Measurements from ENCODE around the gene CDH23.

The CDH23 gene

GRCh38 chr10:71579668-71580067 is 182.9 kb downstream of the CDH23 start:
- H3K4me3 ChIP-seq (ENCODE audit: low read depth, low read length), result no peak overlapping the region
- in situ Hi-C loops (cut with HindIII; ENCODE audit: low sequenced_read_pairs), result loop anchor here (25.0 kb wide), 1 partner anchor 192 kb away; the partner anchor contains the start of gene CDH23
- TF ChIP-seq CTCF (IDR thresholded peaks at IDR 0.05; ENCODE audit: low read depth, low read length, missing control alignments), result no peak
- DNase-seq (ENCODE audit: low read depth), result no peak

GRCh38 chr10:71580415-71580814 is 183.7 kb downstream of the CDH23 start:
- in situ Hi-C loops (cut with HindIII; ENCODE audit: low sequenced_read_pairs), result loop anchor here (25.0 kb wide), 1 partner anchor 193 kb away; the partner anchor contains the start of gene CDH23
- no peak for TF ChIP-seq CTCF (IDR thresholded peaks at IDR 0.05; ENCODE audit: low read depth, low read length, missing control alignments)
- no peak overlapping the region for H3K4me3 ChIP-seq (ENCODE audit: low read depth, low read length)
- DNase-seq (ENCODE audit: low read depth), result no peak

GRCh38 chr10:71580926-71581325 is 184.2 kb downstream of the CDH23 start:
- in situ Hi-C loops (cut with HindIII; ENCODE audit: low sequenced_read_pairs), result loop anchor here (25.0 kb wide), 1 partner anchor 194 kb away; the partner anchor contains the start of gene CDH23
- no peak for DNase-seq (ENCODE audit: low read depth)
- no peak overlapping the region for H3K4me3 ChIP-seq (ENCODE audit: low read depth, low read length)
- TF ChIP-seq CTCF (IDR thresholded peaks at IDR 0.05; ENCODE audit: low read depth, low read length, missing control alignments), result no peak

GRCh38 chr10:71581376-71581775 is 184.7 kb downstream of the CDH23 start:
- TF ChIP-seq CTCF (IDR thresholded peaks at IDR 0.05; ENCODE audit: low read depth, low read length, missing control alignments), result no peak
- in situ Hi-C loops (cut with HindIII; ENCODE audit: low sequenced_read_pairs), result loop anchor here (25.0 kb wide), 1 partner anchor 194 kb away; the partner anchor contains the start of gene CDH23
- DNase-seq (ENCODE audit: low read depth), result no peak
- H3K4me3 ChIP-seq (ENCODE audit: low read depth, low read length), result no peak overlapping the region

GRCh38 chr10:71582019-71582418 is 185.3 kb downstream of the CDH23 start:
- in situ Hi-C loops (cut with HindIII; ENCODE audit: low sequenced_read_pairs), result loop anchor here (25.0 kb wide), 1 partner anchor 195 kb away; the partner anchor contains the start of gene CDH23
- no peak overlapping the region for H3K4me3 ChIP-seq (ENCODE audit: low read depth, low read length)
- DNase-seq (ENCODE audit: low read depth), result peak; percentile 24
- TF ChIP-seq CTCF (IDR thresholded peaks at IDR 0.05; ENCODE audit: low read depth, low read length, missing control alignments), result no peak

- no peak for TF ChIP-seq CTCF (IDR thresholded peaks at IDR 0.05; ENCODE audit: low read depth, low read length, missing control alignments)
- in situ Hi-C loops (cut with HindIII; ENCODE audit: low sequenced_read_pairs), result loop anchor here (25.0 kb wide), 1 partner anchor 195 kb away; the partner anchor contains the start of gene CDH23
- no peak for DNase-seq (ENCODE audit: low read depth)
- no peak overlapping the region for H3K4me3 ChIP-seq (ENCODE audit: low read depth, low read length)
Observed at GRCh38 chr10:71582506-71583475, 186.1 kb downstream of the CDH23 start.

All from astrocyte of the cerebellum (primary cell).